GM19193 (cell line): ENCODE measurements around the gene GZMH.

Experiments
- POLR2A ChIP-seq: IDR thresholded peaks from 4 replicates; pipeline ENCODE4 v1.6.1; 2011; ENCODE audit not compliant: insufficient read depth, insufficient read length; ENCODE audit errors: extremely low read depth

GZMH gene

DNA sequence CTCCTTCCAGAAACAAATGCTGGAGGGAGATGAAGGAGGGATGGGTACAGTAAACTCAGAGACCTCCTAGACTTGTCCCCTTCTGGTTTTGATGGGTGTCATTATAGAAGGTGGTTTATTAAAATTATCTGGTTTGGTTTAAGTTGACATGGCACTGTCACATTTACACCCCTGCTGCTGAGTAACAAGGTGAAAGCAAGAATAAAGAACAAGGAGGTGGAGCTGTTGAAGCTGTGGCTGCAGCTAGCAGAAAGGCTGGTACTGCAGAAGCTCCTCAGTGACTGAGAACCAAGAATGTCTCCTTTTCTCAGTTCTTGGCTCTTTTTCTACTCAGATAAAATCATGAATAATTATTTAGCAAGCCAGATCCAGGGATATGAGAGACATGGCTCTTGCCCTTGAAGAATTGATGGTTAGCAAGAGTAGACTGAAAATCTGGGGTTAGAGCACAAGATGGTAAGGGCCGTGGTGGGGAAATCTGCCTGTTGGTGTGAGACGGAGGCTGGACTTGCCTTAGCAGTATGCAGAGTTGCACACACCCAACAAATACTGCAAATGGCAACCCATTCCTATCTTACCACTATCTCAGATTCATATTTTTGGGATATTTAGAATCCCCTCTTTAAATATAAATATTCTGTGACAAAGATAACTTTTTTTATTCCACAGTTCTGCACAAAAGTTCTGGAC lies at the start of gene GZMH:
TSS of gene GZMH (minus strand) at position 31 of the 690 bp plus-strand sequence. CDS start 72 bp downstream, outside the sequence.
- no peak for TF ChIP-seq POLR2A

GRCh38 chr14:24639905-24640304 lies 30.4 kb upstream of the GZMH start:
- no peak for TF ChIP-seq POLR2A

GRCh38 chr14:24639270-24639669 lies 29.8 kb upstream of the GZMH start:
- no peak for TF ChIP-seq POLR2A

GRCh38 chr14:24634158-24634557 lies 24.7 kb upstream of the GZMH start, which contains the start of gene GZMB:
Gene GZMB, minus strand, starts transcription at chr14:24634190. Its CDS starts 30 bp downstream, at chr14:24634160.
- no peak for TF ChIP-seq POLR2A

- TF ChIP-seq POLR2A: no peak
These were observed 23.9 kb upstream of the GZMH start for GRCh38 chr14:24633353-24633752.

GRCh38 chr14:24632761-24633160 lies 23.3 kb upstream of the GZMH start:
- TF ChIP-seq POLR2A: no peak

- no peak for TF ChIP-seq POLR2A
These were observed 22.9 kb upstream of the GZMH start for GRCh38 chr14:24632336-24632735.

DNA sequence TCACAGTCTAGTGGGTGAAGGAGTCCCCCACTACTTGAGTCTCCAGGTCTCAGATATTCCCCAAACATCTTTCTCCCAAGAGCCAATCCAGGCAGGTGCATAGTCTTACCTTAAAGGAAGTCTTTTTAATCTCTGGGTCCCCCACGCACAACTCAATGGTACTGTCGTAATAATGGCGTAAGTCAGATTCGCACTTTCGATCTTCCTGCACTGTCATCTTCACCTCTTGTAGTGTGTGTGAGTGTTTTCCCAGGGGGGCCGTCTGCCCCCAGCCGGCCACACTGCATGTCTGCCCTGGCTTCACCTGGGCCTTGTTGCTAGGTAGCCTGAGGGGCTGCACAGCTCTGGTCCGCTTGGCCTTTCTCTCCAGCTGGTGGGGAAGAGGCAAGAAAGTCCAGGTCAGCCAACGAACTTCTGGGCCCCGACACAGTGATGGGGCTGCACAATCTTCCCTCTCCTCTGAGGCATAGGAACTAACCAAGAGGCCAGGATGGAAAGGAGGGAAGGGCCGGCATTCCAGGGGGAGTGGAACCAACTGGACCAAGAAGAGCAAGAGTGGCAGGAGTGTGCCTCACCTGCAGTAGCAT lies 22.4 kb upstream of the GZMH start:
- TF ChIP-seq POLR2A: no peak

GRCh38 chr14:24630872-24631477 lies 21.5 kb upstream of the GZMH start:
- no peak for TF ChIP-seq POLR2A

DNA sequence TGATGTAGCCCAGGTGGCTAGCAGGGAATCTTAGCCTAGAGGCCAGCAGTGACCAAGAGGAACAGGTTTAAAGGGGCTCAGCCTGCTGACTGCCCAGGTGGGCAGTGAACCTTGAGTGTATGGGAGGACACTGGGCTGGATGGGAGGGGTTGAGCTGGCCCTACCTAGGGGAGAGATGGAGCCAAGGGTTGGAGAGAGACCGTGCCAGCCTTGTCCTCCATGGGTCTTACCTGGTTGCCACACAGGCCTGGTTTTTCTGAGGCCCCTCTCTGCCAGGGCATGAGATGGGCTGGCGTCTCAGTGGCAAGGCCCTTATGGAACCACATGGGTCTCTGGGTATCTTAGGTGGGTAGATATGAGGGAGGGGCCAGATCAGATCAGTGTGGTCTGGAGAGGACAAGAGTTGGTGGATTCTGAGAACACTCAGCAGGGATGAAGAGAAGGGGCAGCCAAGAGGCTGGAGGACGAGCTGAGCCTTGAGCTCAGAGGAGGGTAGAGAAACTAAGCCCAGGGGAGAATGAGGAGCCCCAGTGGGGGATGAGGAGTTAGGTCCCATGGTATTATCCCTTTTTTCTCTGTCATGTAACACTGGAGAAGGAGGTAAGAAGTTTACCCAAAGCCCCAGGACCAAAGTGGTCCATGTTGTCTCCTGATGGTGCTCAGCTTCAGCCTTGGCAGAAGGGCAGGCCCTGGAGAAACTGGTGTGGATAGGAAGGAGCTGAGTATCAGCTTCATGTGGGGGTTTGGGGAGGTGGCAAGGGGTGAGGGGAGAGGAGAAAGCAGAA lies 20.8 kb upstream of the GZMH start:
- TF ChIP-seq POLR2A: no peak

DNA sequence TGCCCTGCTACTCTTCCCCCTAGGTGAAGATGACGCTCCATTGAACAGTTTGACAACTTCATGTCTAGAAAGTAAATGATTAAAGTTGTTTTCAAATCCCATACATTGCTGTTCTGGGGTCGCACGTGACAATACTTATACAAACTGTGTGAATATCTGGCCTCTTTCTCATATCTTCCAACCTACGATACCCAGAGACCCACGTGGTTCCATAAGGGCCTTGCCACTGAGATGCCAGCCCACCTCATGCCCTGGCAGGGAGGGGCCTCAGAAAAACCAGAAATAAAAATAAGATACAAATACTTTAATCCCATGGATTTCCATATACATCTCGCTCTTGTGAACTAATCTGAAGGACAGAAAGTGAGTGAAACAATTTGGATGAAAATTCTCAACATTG lies 20.0 kb upstream of the GZMH start:
- TF ChIP-seq POLR2A: no peak

- no peak for TF ChIP-seq POLR2A
These were observed 4.3 kb upstream of the GZMH start for GRCh38 chr14:24613747-24614146.

DNA sequence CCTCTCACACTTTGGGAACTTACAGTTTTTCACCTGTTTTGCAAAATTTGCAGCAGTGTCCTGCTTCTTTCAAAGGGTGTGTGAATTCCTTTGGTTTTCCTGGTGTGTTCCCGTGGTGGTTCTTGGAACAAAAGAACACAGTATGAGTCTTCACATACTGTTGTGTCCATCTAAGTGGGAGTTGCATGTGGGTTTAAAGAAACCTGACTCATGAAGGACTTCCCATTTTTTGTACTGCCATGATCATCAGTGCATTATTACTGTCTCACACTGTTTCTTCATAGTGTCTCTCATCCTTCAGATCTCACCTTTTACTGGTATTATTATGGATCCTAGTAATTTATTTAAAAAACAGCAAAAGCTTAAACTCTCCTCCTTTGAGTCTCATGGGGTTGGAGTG lies 3.8 kb upstream of the GZMH start:
- no peak for TF ChIP-seq POLR2A

- no peak for TF ChIP-seq POLR2A
These were observed 2.7 kb upstream of the GZMH start for GRCh38 chr14:24612196-24612595.
